ENCODE data around the gene NFIB.

The NFIB gene

DNA sequence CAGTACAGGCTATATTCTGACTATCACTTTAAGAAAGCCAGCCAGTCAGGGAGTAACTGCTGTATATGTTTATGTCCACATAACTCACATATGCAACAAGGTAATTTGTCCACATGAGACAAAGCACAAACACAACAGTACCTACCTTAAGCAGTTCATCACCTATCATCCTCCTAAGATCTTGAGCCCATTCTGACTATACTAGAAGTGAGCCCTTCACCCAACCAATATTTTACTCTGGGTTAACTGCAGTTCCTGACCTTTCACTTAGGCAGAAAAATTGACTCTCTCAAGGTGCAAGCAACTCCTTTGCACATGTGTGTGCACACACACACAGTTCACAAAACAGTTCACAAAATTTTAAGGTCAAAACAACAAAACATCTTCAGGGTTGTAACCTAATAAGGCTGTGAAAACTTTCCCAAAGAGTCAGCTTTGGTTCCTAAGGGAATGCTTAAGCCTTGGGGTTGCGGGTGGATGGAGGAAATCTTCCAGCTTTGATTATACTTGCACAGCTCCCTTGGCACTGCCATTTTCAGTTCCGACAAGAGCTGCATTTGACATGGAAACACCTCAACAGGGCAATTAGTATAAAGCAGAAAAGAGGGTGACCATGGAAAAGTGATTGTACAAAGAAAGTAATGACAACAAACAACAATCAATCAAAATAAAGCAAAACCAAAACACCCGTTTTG, 215.3 kb downstream of the NFIB start:
- no peak for DNase-seq
- peak overlapping the region; percentile 47 for H3K4me3 Mint-ChIP-seq
- peaks cover 73% of the 10 kb centered on the region for H3K4me1 Mint-ChIP-seq
- H3K27ac Mint-ChIP-seq, result peak overlapping the region; percentile 90
- TF ChIP-seq, protein P1, sequence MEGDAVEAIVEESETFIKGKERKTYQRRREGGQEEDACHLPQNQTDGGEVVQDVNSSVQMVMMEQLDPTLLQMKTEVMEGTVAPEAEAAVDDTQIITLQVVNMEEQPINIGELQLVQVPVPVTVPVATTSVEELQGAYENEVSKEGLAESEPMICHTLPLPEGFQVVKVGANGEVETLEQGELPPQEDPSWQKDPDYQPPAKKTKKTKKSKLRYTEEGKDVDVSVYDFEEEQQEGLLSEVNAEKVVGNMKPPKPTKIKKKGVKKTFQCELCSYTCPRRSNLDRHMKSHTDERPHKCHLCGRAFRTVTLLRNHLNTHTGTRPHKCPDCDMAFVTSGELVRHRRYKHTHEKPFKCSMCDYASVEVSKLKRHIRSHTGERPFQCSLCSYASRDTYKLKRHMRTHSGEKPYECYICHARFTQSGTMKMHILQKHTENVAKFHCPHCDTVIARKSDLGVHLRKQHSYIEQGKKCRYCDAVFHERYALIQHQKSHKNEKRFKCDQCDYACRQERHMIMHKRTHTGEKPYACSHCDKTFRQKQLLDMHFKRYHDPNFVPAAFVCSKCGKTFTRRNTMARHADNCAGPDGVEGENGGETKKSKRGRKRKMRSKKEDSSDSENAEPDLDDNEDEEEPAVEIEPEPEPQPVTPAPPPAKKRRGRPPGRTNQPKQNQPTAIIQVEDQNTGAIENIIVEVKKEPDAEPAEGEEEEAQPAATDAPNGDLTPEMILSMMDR (IDR thresholded peaks at IDR 0.05), result no peak
- H3K36me3 Mint-ChIP-seq (ENCODE audit: low read depth), result no peaks in the 10 kb centered on the region
- H3K9me3 Mint-ChIP-seq, result no peaks in the 10 kb centered on the region
- H3K27me3 Mint-ChIP-seq (ENCODE audit: low read depth, poor library complexity), result peaks cover 3% of the 10 kb centered on the region

DNA sequence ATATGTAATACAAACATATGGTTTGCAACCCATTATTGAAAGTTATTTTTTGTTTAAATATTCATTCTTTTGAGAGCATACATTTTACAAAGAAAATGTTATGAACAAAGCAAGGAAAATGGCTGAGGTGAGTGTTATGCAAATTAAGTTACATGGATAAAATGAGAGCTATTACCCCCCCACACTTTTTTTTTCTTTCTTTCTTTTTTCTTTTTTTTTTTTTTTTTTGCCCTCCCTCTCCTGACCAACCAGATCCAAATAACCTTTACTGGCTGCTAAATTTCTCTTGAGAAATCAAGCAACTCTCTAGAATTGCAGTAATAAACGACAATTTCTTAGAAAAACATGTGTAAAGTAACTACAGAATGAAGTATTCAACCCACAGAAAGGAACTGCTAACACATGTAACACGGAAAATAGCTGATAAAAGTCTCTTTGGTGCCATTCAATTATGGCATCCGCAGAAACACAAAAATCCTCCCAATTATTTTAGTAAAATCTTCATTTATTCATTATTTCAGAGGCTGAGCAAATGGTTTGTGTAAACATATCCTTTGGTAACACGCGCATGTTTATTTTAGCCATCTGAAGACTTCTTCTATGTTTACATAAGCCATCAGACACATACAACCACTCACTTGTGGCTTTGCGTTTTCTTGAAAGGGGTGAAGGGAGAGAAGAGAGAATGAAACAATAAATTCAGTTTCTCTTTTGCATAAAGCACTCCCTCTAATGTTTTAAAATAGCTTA, 216.1 kb downstream of the NFIB start:
- peak overlapping the region; percentile 47 for H3K4me3 Mint-ChIP-seq
- DNase-seq, result no peak
- TF ChIP-seq, protein P1 (IDR thresholded peaks at IDR 0.05), result no peak
- peaks cover 65% of the 10 kb centered on the region for H3K4me1 Mint-ChIP-seq
- peak overlapping the region; percentile 90 for H3K27ac Mint-ChIP-seq
- H3K36me3 Mint-ChIP-seq (ENCODE audit: low read depth), result no peaks in the 10 kb centered on the region
- peaks cover 3% of the 10 kb centered on the region for H3K27me3 Mint-ChIP-seq (ENCODE audit: low read depth, poor library complexity)
- no peaks in the 10 kb centered on the region for H3K9me3 Mint-ChIP-seq

DNA sequence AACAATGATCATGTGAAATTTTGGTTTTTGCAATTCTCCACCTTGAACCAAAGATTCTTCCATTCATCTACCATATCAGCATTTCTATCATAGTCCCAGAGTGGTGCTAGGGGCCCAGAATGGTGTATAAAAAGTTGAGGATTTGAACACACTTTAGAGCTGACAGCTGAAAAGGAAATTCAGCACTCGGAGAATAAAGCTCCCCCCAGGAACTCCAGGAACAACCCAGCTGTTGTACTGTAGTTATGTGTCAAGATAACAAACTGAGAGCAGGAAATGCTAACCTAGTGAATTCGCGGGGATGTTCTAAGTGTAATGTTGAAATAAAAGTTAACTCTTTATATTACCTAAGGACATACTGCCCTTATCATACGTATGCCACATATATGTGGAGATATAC, 216.7 kb downstream of the NFIB start:
- Mint-ChIP-seq H3K9me3 (no peaks in the 10 kb centered on the region), H3K4me1 (peaks cover 58% of the 10 kb centered on the region), H3K27ac (no peak overlapping the region), H3K4me3 (no peak overlapping the region), H3K27me3 (ENCODE audit: low read depth, poor library complexity) (peaks cover 3% of the 10 kb centered on the region), H3K36me3 (ENCODE audit: low read depth) (no peaks in the 10 kb centered on the region)
- TF ChIP-seq, protein P1 (IDR thresholded peaks at IDR 0.05), result no peak
- DNase-seq, result no peak

DNA sequence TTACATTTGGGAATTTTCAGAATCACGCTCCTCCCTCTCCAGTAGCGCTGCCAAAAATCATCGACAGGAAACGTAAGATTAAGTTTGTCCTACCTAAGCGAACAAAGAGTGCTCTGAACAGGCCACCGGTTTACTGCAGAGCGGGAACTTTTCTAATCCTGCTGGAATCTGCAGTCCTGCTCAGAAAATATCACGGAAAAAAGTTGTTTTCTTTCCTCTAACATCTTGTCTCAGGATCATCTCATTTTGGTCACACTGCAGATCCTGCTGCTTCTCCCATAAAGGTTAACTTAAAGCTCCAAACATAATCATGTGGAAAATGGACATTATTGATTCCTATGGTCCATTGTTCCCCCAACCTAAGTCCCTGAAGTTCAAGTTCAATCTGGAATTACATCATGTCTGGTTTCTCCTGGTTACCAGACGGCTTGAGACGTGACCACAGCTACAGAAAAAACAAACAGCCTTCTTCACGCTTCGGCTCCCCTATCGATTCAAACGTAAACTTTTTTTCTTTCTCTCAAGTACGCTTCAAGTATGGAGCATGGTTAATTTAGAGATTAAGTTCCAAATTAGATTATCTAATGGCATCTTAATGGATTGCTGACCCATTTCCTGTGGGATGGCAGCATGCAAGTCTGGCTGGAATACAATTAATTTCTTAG, 217.6 kb downstream of the NFIB start:
- no peak for DNase-seq
- no peaks in the 10 kb centered on the region for H3K36me3 Mint-ChIP-seq (ENCODE audit: low read depth)

DNA sequence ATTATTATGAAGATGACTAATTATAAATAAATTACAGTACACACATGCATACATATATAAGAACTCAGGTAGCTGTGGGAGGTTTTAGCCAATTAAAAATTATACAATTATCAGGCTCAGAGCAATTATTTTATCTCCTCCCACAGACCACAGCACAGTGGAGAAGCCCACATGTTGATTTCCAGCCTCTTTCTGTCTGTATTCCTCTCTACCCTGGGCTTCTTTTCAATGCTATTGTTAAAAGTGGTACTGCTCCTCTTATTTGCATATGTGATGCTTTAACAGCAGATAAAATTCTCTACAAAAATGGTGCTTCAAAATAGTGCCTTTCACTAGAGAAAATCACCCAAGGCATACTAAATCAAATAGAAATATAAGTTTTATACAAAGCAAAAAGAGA, 218.7 kb downstream of the NFIB start:
- Mint-ChIP-seq H3K4me3 (no peak overlapping the region), H3K36me3 (ENCODE audit: low read depth) (no peaks in the 10 kb centered on the region), H3K4me1 (peaks cover 51% of the 10 kb centered on the region), H3K27ac (no peak overlapping the region), H3K9me3 (no peaks in the 10 kb centered on the region), H3K27me3 (ENCODE audit: low read depth, poor library complexity) (peaks cover 3% of the 10 kb centered on the region)
- no peak for DNase-seq
- TF ChIP-seq, protein P1 (IDR thresholded peaks at IDR 0.05), result no peak

More for the DNA sequence above, 217.6 kb downstream of the NFIB start:
- H3K27me3 Mint-ChIP-seq (ENCODE audit: low read depth, poor library complexity), result peaks cover 3% of the 10 kb centered on the region
- H3K4me1 Mint-ChIP-seq, result peaks cover 50% of the 10 kb centered on the region
- TF ChIP-seq, protein P1 (IDR thresholded peaks at IDR 0.05), result no peak
- no peaks in the 10 kb centered on the region for H3K9me3 Mint-ChIP-seq
- peak overlapping the region; percentile 63 for H3K4me3 Mint-ChIP-seq
- H3K27ac Mint-ChIP-seq, result peak overlapping the region; percentile 66
